GM19099 (cell line): Measurements from ENCODE around the gene PIP.

ENCODE experiments used
- POLR2A ChIP-seq: IDR thresholded peaks from 3 replicates; pipeline ENCODE4 v1.6.1; 2011; ENCODE audit warnings: low read depth; ENCODE audit not compliant: insufficient read length; ENCODE audit errors: extremely low read depth

PIP gene

GRCh38 chr7:143177374-143178119, 45.7 kb downstream of the PIP start:
- no peak for TF ChIP-seq POLR2A

GRCh38 chr7:143181349-143181748, 49.5 kb downstream of the PIP start:
- TF ChIP-seq POLR2A, result no peak

GRCh38 chr7:143183024-143183423, 51.1 kb downstream of the PIP start, which contains the start of gene TAS2R39:
Gene TAS2R39, plus strand, starts transcription at chr7:143183419. Its CDS starts 0 bp downstream, at chr7:143183419.
- no peak for TF ChIP-seq POLR2A

GRCh38 chr7:143185551-143185950, 53.7 kb downstream of the PIP start:
- TF ChIP-seq POLR2A, result no peak

GRCh38 chr7:143188994-143189393, 57.1 kb downstream of the PIP start:
- no peak for TF ChIP-seq POLR2A
